Stimulated activated CD4-positive, alpha-beta T cell treated with anti-CD3 and anti-CD28 coated beads, Interleukin-12 subunit alpha, Interleukin-12 subunit beta, amount 100 ng/mL, for 24 hours (primary cell): ENCODE measurements around the gene DNAAF8.
A peak's percentile ranks its signal among the peaks of the same experiment; 100 is the strongest.

Source experiments
- DNase-seq, 2 experiments: peaks; one replicate each; pipeline ENCODE4 v3.0.0-alpha.2; 2020; ENCODE audit warnings: low read depth in 2 of 2

DNAAF8 gene

DNA sequence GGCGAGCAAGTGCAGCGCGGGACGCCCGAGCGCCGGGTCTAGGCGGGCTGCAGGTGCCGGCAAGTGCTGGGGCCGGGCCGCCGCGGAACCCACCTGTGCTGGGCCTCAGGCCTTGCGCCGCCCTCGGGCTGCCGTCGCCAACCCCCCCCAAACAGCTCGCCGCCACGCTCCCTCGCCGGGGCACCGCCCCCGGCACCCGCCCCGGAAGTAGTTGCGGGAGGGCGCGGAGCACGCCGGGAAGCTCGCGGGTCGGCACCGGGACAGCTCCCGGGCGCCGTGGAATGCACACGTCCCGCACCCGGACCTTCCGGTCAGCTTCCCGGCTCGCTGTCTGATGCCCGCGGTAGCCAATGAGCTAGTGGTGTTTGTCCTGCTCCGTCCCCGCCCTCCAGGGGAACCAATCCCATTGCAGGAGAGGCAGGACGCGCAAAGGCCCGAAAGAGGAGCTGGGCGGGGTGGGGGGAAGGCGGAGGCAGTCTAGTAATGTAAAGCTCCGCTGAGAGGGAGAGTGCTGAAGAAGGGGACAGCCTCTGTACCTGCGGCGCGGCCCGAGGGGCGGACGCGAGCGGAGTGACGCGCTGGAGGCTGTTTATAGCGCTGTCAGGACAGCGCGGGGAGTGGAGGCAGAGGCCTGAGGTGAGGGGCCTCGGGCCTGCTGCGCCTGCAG is at the start of gene DNAAF8, which contains the start of gene ANKS3:
Gene DNAAF8, plus strand, starts transcription at position 475 of the 667 bp plus-strand sequence. CDS start 1,978 bp downstream, outside the sequence.
Gene ANKS3, minus strand, starts transcription at position 209 of the 667 bp plus-strand sequence. CDS start 4,122 bp downstream, outside the sequence.
- peak; percentile 59 to 75 for DNase-seq

DNA sequence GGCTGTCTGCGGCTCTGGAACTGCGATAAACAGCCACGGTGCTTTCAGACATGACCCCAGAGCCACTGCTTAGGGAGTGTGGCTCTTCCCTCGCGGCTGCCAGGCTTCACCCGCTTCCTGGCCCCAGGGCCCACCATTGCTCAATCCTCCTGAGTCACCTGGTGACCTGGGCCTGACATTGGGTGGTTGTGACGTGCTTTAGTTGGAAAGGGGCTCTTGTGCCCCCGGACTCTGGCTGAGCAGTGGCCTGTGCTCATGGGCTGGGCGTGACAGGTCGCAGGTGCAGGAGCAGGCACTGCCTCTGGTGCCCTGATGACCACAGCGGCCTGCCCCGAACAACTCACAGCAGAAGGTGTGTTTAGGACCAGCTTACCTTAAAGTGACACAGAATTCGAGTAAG is 49.6 kb upstream of the DNAAF8 start:
- DNase-seq = no peak

DNA sequence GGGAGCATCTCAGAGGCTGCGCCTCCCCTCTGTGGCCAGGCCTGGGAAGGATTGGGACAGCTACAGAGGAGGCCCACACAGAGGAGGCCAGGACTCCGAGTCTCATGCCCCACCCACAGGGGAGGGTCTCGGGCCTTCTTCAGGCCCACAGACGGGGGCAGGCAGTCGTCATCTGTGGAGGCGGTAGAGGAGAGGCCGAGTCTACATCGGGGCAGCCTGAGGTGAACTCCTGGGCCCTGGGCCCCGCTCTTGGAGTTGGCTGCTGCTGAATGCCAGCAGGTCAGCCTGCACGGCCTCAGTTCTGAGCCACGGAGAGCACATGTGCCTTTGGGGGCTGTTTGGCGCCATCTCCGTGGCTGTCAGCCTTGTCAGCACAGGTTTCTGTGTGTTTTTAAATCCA is 49.0 kb upstream of the DNAAF8 start:
- DNase-seq = no peak

DNA sequence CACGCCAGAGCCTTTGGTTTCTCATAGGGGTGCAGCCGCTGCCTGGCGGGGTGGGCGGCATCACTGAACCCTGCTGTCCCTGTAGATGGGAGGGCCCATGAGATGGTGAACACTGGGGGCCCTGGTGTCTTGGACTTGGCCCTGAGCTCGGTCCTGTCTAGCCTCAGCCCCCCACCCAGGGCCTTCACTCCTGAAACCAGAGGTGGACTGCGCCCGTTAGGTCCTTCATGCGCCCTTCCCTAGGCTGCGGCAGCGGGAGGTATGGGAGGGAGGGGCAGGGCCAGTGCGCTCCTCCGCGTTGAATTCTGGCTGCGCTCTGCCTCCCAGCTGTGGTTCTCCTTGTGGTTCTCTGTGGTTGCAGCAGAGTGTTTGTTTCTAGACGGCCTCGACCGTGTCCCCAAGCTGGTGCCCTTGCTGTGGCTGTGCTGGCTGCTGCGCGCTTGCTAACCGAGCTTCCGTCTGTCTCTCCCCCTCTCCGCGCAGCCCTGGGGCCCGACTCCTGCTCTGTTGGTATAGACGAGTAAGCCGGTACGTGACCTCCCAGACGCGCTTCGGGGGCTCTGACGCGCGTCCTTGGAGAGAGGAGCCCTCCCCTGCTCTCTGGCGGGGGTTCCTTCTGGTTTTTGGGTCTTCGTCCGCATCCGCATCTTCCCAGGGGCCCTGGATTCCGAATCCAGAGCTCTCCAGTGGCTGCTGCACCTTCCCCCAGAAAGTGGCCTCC is 48.4 kb upstream of the DNAAF8 start:
- no peak for DNase-seq

DNA sequence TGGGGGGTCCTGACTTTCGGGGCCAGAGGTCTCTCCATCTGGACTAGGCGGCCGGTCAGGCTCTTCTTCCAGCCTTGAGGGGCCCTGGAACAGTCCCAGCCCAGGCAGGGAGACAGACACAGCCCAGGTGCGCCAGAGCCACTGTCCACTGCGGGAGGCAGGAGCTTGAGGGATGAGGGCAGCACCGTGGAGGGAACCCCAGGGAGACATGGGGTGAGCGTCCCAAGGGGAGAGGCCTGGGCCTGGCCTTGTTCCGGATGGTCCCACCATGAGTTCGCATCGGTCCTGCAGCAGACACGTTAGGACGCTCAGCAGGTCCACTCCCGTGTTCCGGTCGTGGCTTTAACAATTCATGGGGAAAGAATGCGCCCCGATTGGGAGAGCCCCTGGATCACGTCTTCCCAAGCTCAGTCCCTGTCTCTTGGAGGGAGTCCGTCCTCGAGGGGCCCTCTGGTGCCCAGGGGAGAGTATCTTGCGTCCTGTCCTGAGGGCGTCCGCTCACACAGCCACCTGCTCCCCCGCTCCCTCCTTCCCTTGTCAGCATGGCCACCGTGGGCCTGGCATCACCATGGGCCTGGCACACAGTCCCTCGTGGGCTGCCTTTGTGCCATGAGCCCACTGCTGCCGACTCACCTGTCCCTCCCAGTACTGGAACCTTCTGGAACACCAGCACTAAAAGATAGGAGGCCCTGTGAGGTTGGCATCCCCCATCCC is 47.7 kb upstream of the DNAAF8 start:
- no peak for DNase-seq

DNA sequence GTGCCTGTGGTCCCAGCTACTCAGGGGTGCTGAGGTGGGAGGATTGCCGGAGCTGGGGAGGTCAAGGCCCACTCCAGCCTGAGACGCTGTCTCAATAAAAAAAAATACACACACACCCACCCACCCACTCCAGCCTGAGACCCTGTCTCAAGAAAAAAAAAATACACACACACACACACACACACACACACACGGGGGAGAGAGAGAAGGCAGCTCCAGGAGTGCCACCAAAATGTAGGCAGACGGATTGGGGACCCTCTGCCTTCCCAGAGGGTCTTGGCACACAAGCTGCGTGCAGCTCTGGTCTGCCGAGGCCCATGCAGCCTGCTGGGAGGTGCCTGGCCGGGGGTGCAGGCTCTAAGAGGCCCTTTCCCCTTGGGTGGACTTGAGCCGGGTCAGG is 46.9 kb upstream of the DNAAF8 start:
- DNase-seq = no peak

DNA sequence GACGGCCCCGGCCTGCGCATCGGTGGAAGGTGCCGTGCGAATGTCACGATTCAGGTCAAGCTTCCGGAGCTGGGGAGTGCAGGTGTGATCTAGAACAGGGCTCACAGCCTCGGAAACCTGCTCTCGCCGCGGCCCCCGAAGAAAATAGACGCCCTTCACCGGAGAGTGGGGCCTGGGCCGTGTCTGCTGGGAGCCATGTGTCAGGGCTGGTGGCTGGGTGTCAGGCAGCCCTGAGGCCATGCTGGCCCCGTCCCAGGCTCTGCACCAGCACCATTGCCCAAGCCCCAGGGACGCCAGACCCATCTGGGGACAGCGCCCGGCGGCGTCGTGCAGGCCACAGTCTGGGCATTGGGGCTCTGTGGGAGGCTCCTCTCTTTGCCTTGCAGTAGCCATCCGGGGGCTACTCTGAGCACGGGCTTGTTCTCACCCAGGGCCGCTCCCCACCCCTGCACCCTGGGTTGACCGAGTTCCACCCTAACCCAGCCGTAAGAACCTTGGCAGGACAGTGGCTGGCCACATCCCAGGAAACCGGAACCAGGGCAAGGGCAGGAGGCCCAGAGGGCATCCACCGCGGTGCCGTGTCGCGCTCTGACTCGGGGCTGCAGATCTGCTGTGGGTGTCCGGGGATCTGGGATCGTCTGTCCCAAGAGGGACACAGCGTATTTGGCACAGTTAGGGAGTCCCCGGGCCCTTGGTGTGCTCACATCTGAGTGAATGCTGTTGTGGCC is 46.2 kb upstream of the DNAAF8 start:
- no peak for DNase-seq

DNA sequence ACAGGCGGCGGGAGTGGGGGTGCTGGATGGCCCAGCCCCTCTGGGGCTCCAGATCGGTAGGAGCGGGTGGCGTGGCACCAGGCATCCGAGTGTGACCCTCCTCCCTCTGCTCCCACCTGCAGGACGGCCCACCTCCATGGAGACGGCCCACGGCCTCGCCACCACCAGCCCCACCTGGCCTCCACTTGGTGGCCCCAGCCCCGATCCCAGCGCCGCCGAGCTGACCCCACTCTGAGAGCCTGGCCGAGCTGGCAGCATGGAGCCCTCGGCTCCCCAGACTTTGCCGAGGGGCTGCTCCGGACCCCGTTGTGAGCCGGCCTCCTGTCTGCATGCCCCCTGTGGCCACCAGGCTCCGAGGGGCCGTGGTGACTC is 45.7 kb upstream of the DNAAF8 start:
- no peak for DNase-seq

DNA sequence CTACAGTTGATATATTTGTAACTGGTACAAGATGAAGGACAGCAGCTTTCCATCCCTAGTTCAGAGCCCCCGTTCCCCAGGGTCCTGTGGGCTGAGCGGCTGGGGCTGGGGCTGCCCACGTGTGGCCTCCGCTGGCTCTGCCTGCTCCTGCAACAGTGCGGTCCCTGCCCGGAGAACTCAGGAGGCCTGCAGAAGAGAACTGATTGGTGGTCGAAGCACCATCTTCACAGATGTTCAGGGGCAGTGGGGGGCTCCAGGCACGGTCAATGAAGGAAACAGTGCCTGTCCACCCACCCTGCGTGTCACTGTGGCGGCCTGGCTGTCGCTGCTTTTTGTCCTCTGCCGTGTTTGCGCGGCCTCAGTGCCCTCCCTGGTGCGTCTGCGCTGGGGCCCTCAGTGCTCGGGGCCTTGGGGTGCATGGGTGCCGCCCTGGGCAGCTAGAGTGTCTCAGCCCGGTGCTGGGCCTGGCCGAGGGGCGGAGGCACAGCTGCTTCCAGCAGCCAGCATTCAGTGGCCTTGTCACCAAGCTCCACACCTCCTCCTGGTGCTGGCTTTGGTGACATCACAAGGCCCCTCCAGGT is 45.2 kb upstream of the DNAAF8 start:
- DNase-seq = no peak

DNA sequence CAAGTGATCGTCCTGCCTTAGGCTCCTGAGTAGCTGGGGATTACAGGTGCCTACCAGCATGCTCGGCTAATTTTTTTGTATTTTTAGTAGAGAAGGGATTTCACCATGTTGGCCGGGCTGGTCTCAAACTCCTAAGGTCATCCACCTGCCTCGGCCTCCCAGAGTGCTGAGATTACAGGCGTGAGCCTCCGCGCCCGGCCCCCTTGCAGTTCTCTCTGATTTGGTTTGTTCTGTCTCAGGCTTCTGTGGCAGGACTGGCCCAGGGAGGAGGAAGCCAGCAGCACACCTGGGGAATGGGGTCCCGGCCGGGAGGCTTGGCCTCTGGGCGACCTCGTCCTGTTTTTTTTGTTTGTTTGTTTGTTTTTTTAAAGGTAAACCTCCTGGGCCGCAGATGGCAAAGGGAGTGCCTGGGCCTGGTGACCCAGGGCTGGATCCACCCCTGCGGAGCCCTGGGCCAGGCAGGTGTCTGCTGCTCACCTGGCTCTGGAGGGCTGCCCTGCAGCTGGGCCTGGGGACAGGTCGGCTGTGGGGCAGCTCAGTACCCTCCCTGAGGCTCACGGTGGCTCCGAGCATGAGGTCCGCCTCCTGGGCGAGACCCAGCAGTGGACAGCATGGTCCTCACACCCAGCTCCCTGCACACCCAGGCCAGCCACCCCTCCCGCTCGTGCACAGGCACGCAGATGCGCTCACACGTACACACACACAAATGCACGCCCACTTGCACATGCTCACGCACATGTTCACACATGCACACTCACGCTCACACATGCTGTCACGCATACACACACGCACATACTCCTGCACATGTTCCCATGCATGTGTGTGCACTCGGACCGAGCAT is 44.3 kb upstream of the DNAAF8 start:
- DNase-seq = no peak

DNA sequence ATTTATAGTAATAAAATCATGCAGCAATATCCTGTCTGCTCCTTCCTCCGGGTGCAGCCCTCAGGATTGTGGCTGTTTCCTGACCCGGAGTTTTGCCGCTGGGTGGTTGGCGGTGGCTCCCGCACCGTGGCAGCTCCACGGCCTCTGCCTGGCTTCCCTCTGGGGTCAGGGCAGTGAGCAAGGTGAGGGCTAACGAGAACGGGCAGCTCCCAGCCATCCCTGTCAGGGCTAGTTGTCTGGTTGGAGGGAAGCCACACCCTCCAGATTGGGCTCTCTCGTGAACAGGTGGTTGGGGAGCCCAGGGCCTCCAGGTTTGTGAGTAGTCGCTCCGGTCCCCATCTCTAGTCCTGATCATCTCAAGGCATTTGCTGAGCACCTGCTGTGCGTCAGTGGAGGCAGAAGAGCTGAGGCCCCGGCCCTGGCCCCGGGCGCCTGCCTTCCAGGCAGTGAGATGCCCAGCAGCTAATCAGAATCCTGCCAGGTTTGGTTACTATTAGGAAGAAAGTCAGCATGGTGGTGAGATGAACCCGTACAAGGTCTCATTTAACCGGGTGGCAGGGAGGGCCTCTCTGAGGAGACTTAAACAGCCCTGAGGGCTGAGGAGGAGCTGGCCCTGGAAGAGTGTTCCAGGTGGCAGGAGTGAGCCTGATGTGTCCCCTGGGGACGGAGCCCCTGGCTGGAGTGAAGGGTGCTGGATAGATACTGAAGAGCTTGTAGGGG is 43.2 kb upstream of the DNAAF8 start:
- no peak for DNase-seq

DNA sequence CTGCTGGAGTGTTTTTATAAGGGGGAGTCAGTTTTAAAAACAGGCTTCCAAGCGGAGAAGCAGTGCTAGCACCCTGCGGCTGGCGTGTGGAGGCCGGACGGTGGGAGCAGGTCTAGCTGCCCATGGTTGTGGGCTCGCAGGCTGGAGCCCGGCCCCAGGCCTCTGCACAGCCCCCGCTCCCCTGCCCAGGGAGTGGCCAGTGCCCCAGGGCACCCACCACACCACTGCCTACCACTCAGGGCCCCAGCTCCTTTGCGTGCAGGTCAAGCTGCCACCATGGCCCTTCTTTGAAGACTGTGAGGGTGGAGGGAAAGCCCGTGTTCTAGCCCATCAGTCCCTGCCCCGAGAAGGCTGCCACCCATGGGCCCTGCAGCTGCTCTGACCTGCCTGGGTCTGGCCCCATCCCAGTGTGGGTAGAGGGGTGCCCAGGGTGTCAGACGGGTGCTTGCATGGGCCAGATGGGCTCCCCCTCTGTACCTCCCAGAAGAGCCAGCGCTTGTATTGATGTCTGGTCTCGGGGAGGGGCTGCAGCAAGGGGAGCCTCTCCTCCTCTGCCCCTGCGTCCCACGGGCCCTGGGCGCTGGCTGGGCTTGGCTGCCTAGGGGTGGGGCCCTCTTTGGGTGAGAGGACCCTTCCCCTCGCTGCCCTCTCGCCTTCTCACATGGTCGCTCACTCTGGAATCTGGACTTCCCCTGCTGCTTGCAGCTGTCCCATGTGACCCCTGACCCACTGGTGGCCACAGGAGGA is 42.5 kb upstream of the DNAAF8 start:
- no peak for DNase-seq

DNA sequence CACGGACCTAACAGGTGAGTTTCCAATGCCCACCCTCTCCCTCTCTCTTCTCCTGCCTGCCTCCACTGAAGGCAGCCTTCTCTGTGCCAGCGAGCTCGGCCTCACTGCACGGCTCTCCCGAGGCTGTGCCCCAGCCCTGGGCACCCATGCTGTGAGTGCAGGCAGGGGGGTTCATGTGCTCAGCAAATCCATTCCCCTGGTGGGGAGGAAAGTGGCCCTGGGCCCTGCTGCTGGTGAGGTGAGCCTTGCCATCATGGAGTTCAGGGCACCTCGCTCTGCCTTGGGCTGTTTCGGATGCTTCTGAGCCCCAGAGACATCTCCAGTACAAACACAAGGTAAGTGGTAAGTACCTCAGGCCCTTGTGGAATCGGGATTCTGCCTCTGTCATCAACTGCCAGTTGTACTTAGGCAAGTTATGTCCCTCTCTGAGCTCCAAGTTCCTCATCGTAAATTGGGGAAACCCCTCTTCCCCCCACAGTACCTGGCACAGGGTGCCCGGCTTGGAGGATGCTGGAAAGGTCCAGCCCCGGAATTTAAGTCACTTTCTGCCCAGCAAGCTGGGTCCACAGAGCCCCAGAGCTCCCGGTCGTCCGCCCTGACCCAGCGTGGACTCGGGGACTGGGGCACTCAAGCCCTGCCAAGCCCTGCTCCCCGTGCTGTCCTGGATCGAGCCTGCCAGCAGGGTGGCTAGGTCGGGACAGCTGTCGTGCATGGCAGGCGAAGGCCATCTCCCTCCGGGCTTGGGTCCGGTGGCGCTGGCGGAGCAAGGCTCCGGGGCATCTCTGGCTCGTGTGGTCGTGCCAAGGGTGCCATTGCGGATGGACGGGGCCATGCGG is 41.7 kb upstream of the DNAAF8 start:
- DNase-seq = no peak

DNA sequence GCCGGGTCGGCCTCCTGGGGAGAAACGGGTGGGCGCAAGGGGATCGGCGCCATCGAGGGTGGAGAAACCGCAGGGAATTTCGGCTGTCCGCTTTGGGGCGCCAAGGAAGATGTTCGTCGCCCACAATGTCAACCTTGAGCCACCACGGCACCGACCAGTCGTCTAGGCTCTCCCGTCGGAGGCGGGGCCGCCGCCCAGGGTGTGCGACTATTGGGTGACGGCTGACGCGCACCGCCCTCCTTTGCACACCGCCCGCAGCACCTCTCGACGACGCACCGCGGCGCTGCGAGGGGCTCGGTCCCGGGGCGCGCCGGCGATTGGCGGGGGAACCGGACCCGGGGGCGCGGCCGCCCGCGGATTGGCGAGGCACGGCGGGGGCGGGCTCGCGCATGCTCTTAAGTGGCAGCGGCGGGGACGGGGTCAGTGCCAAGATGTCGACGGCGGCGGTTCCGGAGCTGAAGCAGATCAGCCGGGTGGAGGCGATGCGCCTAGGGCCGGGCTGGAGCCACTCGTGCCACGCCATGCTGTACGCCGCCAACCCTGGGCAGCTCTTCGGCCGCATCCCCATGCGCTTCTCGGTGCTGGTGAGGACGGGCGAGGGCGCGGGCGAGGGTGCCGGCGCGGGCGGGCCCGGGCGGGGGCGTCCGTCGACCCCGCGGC is 40.9 kb upstream of the DNAAF8 start, which contains the start of gene NUDT16L1:
Gene NUDT16L1, plus strand, starts transcription at position 267 of the 660 bp plus-strand sequence. Its CDS starts 165 bp downstream, at position 432.
- DNase-seq = peak; percentile 93 to 95

DNA sequence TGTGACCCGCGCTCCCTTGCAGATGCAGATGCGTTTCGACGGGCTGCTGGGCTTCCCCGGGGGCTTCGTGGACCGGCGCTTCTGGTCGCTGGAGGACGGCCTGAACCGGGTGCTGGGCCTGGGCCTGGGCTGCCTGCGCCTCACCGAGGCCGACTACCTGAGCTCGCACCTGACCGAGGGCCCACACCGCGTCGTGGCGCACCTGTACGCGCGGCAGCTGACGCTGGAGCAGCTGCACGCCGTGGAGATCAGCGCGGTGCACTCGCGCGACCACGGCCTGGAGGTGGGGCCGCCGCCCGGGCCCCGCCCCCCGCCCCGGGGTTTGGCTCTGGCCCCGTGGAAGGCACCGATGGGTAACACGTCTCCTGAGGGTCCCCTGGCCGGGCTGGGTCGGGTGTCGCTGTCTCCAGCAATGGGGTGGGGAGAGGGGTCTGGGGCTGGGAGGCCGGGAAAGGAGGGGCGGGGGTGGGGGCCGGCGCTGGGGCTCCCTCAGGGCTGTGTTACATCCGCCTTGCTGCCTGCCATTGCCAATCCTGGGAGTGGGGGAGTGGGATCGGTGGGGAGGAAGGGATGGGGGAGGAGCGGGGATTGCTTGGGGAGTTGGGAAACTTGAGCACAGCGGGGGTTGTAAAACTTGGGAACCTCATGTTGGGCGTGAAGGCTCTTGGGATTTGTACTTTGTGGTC is 40.2 kb upstream of the DNAAF8 start:
- DNase-seq = no peak

DNA sequence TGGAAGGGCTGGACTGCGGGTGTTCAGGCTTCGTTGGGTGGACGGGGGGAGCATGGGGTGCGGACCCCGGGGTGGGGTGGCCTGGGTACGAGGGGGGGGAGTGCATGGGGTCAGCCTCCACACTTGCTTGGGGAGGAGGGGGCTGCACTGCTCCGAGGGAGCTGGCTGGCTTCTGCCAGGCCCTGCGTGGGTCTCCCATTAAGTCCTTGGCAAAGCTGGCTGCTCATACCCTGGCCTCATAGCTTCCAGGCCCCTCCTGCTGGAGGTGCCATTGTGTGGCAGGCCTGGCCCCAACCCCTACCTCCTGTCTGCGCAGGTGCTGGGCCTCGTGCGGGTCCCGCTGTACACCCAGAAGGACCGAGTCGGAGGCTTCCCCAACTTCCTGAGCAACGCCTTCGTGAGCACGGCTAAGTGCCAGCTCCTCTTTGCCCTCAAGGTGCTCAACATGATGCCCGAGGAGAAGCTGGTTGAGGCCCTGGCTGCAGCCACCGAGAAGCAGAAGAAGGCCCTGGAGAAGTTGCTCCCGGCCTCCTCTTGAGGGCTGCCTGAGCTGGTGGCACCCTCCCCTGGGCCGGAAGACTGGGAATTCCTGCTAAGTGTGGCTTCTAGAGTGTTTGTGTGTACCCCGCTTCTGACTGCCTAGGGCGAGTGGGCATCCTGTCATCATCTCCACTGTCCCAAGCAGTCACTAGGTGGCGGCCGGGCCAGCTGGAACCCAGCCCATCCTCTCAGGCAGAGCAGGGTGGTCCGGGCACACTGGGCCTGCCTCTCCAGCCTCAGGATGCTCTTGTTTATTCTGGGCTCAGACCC is 39.5 kb upstream of the DNAAF8 start:
- DNase-seq = no peak
